ENCODE measurements around the gene ENPEP.

- TF ChIP-seq POLR2AphosphoS5 (IDR thresholded peaks at IDR 0.05), result no peak
- TF ChIP-seq POLR2A (IDR thresholded peaks at IDR 0.05), result no peak
- no peak for TF ChIP-seq CTCF (IDR thresholded peaks at IDR 0.05)
These were observed 22.5 kb downstream of the ENPEP start for GRCh38 chr4:110498420-110498819.
